ENCODE measurements around the gene NGF.

NGF gene

GRCh38 chr1:115308969-115309368 lies 29.1 kb downstream of the NGF start:
- no peak for DNase-seq

- DNase-seq = no peak
Observed at GRCh38 chr1:115307661-115308060, 30.4 kb downstream of the NGF start.

DNA sequence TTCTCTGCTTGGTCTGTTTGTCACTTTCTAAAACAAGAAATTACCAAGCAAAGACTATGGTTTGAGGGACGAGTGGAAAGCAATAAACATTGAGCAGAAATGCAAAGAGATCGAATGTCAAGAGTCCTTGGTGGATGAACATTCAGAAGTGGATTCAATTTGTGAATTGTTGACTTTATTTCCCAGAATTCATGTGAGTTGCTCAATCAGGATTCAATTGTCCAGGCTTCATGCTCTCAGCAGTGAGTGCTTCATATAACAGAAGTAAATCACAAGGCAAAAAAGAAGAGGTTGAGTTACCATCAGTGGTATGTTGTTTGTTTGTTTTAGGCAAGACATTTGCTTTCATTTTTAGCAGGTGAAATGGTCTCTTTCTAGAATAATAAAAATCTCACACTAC lies 31.9 kb downstream of the NGF start:
- no peak for DNase-seq

- no peak for DNase-seq
Observed at GRCh38 chr1:115303364-115303763, 34.7 kb downstream of the NGF start.

GRCh38 chr1:115302390-115302961 lies 35.6 kb downstream of the NGF start:
- no peak for DNase-seq

- DNase-seq = no peak
Observed at GRCh38 chr1:115301438-115302020, 36.5 kb downstream of the NGF start.

- no peak for DNase-seq
Observed at GRCh38 chr1:115300087-115300876, 37.8 kb downstream of the NGF start.

DNA sequence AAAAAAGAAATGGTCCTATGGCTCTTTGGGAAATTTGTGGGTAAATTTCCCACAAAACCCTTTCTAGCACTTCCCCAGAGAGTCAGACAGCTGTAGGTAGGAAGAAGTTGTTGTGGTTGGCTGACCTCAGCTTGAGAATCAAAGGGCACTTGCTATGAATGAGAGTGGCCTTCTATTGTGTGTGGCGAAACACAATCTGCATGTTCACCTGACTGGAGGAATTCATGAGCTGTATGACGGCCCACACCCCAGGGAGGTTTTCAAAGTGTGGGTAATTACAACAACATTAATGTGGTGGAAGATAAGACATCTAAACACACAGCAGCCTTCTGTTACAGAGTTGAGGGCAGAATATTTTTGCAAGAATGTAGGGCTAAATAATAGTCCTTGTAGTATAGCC lies 38.8 kb downstream of the NGF start:
- no peak for DNase-seq

- no peak for DNase-seq
Observed at GRCh38 chr1:115296981-115297380, 41.1 kb downstream of the NGF start.

GRCh38 chr1:115295904-115296696 lies 41.9 kb downstream of the NGF start:
- DNase-seq = no peak

DNA sequence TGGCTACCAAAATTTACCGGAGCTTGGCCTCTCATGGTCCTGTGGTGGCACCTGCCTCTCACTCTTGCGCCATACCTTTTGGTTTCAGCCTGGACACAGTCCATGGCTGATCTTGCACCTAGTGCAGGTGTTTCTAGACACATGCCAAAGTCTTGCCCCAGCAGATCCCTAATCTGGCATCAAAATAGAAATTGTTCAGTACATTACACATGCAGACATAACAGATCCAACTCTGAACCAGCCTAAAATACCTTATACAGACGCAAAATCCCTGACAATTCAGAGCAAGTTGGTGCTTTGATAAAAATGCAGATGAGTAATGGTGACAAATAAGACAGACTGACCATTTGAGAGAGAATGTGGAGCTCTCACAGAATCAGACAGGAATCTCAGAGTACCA lies 44.1 kb downstream of the NGF start:
- no peak for DNase-seq

GRCh38 chr1:115293006-115293405 lies 45.0 kb downstream of the NGF start:
- DNase-seq = no peak

DNA sequence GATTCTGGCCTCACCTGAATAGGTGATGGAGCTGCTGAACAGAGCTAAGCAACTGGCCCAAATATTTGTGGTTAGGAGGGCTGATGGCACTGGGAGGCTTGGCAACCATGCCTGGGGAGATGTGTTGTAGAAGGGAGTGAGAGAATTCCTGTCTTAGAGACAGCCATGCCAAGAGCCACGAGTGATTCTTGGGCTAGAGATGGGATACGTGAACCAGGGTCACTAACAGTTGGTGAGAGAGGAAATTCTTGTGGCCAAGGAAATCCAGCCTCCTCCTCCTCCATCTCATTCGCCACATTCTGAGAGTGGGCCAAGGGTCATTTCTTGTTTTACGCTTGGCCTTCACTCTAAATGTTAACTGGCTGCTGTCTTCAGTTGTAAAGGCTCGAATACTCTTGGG lies 46.3 kb downstream of the NGF start:
- no peak for DNase-seq

DNA sequence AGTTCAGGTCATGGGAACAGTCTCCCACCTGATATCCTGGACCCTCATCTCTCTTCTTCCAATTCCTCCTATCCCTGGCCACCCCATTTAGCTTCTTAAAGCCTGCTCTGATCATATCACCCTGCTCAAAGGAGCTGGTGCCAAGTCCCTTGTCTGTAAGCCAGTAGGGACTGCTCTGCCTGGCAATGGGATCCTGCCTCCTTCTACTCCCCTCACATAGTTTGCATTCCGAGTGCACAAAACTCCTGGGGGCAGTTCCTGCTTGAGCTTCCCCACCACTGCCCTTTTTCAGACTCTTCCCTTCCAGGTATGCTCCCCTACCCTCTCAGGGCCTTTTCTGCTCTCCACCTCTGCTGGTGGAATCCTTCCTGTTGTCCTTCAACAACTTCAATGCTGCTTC lies 48.1 kb downstream of the NGF start:
- no peak for DNase-seq

DNA sequence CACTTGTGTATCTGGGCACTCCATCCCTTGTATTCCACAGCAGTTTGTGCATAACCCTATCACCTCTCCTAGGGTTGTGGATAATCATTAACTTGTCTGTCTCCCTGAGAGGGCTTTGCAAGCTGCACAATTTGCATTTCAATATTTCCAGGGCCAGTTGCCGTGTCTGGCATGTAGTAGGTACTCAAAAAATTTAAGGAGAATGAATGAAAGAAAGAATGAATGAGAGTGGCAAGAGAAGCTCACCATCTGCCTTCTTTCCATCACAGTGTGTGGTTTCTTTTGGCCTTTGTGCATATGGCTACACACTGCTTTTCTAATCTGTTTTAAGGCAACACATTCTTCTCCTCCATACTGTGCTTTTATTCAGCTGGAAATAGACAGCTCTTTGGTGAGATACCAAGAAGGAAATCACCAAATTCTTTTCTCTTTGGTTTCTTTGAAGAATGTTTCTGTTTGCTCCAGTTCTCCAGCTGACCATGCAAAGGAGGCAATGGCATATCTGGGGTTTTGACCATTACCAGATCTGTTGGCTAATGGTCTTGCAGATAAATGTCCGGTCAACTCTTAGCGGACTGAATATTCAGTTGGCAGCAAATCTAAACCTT lies 49.4 kb downstream of the NGF start:
- DNase-seq = no peak

- DNase-seq = no peak
Observed at GRCh38 chr1:115286431-115287205, 51.4 kb downstream of the NGF start.

GRCh38 chr1:115284209-115284608 lies 53.8 kb downstream of the NGF start:
- no peak for DNase-seq

DNA sequence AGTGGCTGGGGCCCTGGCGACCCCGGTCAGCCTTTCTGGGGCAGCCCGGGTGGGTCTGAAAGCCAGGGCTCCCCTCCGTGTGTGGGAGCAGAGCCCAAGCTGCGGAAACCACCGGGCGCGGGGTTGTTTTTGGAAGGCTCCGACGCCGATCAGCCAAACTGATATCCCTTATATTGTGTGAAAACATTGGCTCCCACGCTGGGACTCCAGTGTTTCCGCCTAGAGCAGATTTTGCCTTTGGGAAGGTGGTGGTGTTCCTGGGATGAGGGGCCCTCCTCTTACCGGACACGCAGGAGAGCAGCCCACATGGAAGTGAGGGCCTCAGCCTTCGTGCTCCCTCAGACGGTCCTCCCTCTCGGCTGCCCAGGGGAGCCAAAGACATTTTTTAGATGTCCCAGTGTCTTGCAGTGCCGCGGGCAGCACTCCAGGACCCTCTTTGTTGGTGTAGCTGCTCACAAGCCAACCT lies 54.3 kb downstream of the NGF start:
- no peak for DNase-seq

DNA sequence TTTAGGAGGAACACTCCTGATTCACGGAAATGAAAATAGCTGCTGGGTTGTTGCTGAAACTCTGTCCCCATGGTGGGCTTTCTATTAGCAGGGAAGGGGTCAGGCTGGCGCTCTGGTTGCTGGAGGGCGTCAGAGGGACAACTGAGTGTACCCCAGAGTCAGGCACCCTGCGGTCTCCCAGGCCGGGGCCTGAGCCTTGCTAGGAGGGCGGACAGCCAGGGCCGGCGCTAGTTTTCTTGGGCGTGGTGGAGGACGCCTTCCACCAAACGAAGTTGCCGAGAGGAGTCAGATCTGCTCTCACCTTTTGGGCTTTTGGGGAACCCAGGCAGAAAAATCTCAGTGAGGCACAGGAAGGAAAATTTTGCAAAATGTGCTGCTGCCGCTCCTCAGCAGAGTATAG lies 54.8 kb downstream of the NGF start:
- DNase-seq = no peak

DNA sequence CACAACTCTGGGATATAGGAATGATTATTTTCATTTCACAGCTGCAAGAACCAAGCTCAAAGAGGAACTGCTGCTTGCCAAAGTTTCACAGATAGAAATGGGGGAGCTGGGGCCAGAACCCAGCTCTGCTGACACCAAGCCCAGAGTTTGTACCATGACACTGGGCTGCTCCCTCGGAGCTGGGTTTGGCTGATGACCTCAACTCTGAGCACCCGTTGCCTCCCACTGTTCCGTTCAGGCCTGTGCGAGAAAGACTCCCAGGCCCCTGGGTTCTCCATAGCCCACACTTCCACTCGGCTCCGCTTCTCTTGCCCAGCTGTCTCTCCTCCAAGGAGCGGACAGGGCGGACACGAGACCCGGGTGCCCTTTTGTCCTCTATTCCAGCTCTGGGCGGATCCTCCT lies 55.2 kb downstream of the NGF start:
- no peak for DNase-seq

- no peak for DNase-seq
Observed at GRCh38 chr1:115281143-115281542, 56.9 kb downstream of the NGF start.

- DNase-seq = no peak
Observed at GRCh38 chr1:115280064-115280463, 58.0 kb downstream of the NGF start.

Data from NCI-H446 (cell line).